GM23338 (cell line): Measurements from ENCODE around the gene STRA8.

Experiments used
- EZH2 ChIP-seq: fragments of 200-600 bp; sonication (generic); IDR thresholded peaks from one replicate; pipeline ENCODE4 v1.8.0; 2017; ENCODE audit warnings: antibody characterized with exemption, mild to moderate bottlenecking, low read depth; ENCODE audit not compliant: unreplicated experiment
- TF ChIP-seq, protein P1 (sequence below), 2 experiments: fragments of 200-600 bp in 1 of 2; sonication (generic) in 1 of 2; conservative IDR thresholded peaks; 2 replicates each; pipeline versions ENCODE4 v1.5.1 to v1.6.1; 2016 to 2017; ENCODE audit warnings: antibody characterized with exemption in 2 of 2, low read depth in 2 of 2, mild to moderate bottlenecking in 2 of 2, moderate library complexity in 1 of 2
- TF ChIP-seq, protein P2 (sequence below): IDR thresholded peaks from one replicate; pipeline ENCODE4 v1.6.1; 2018; ENCODE audit warnings: antibody characterized with exemption; ENCODE audit not compliant: unreplicated experiment

DNA sequence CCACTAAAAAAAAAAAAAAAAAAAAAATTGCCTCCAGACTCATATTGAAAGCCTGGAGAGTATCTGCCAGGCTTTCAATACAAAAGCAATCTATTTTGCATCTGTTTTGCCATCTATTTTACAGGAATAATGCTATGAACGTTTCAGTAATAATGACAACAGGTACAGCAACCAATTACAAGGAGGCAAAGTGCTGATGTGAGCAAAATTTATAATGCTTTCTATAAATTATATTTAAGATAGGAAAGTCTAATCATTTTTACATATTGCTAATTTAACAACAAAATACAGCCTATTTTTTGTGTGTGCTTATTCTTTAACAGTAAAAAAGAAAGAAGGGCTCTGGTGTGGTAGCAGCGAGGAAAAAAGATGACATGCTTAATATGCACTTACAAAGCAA lies 32.3 kb upstream of the STRA8 start:
- TF ChIP-seq, protein P1, sequence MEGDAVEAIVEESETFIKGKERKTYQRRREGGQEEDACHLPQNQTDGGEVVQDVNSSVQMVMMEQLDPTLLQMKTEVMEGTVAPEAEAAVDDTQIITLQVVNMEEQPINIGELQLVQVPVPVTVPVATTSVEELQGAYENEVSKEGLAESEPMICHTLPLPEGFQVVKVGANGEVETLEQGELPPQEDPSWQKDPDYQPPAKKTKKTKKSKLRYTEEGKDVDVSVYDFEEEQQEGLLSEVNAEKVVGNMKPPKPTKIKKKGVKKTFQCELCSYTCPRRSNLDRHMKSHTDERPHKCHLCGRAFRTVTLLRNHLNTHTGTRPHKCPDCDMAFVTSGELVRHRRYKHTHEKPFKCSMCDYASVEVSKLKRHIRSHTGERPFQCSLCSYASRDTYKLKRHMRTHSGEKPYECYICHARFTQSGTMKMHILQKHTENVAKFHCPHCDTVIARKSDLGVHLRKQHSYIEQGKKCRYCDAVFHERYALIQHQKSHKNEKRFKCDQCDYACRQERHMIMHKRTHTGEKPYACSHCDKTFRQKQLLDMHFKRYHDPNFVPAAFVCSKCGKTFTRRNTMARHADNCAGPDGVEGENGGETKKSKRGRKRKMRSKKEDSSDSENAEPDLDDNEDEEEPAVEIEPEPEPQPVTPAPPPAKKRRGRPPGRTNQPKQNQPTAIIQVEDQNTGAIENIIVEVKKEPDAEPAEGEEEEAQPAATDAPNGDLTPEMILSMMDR (conservative IDR thresholded peaks at IDR 0.05; ENCODE audit: low read depth in 2 of 2) = no peak
- TF ChIP-seq, protein P2, sequence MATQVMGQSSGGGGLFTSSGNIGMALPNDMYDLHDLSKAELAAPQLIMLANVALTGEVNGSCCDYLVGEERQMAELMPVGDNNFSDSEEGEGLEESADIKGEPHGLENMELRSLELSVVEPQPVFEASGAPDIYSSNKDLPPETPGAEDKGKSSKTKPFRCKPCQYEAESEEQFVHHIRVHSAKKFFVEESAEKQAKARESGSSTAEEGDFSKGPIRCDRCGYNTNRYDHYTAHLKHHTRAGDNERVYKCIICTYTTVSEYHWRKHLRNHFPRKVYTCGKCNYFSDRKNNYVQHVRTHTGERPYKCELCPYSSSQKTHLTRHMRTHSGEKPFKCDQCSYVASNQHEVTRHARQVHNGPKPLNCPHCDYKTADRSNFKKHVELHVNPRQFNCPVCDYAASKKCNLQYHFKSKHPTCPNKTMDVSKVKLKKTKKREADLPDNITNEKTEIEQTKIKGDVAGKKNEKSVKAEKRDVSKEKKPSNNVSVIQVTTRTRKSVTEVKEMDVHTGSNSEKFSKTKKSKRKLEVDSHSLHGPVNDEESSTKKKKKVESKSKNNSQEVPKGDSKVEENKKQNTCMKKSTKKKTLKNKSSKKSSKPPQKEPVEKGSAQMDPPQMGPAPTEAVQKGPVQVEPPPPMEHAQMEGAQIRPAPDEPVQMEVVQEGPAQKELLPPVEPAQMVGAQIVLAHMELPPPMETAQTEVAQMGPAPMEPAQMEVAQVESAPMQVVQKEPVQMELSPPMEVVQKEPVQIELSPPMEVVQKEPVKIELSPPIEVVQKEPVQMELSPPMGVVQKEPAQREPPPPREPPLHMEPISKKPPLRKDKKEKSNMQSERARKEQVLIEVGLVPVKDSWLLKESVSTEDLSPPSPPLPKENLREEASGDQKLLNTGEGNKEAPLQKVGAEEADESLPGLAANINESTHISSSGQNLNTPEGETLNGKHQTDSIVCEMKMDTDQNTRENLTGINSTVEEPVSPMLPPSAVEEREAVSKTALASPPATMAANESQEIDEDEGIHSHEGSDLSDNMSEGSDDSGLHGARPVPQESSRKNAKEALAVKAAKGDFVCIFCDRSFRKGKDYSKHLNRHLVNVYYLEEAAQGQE = no peak
- no peak for TF ChIP-seq EZH2
